Nephron progenitor cell (in vitro differentiated cells): ENCODE results near the gene CTSL.

Source experiments
- DNase-seq: peaks from one replicate; pipeline ENCODE4 v3.0.0; 2021
- H3K27ac Mint-ChIP-seq: 2 replicates; pipeline ENCODE4 v1.8.0; 2021; ENCODE audit warnings: mild to moderate bottlenecking, moderate library complexity, mixed read lengths
- H3K27me3 Mint-ChIP-seq: 2 replicates; pipeline ENCODE4 v1.8.0; 2021; ENCODE audit warnings: mild to moderate bottlenecking, low read depth, mixed read lengths; ENCODE audit not compliant: poor library complexity
- H3K36me3 Mint-ChIP-seq: 2 replicates; pipeline ENCODE4 v1.8.0; 2021; ENCODE audit warnings: low read depth, mixed read lengths
- H3K4me1 Mint-ChIP-seq: 2 replicates; pipeline ENCODE4 v1.8.0; 2021; ENCODE audit warnings: mixed read lengths
- H3K4me3 Mint-ChIP-seq: 2 replicates; pipeline ENCODE4 v1.8.0; 2021; ENCODE audit warnings: mild to moderate bottlenecking, moderate library complexity, mixed read lengths
- H3K9me3 Mint-ChIP-seq: 2 replicates; pipeline ENCODE4 v1.8.0; 2021; ENCODE audit warnings: mild to moderate bottlenecking, moderate library complexity, mixed read lengths
- TF ChIP-seq, protein P1 (sequence below): fragments of 200-600 bp; sonication (generic); IDR thresholded peaks from 2 replicates; pipeline ENCODE4 v1.5.0; 2021; ENCODE audit warnings: antibody characterized with exemption

The CTSL gene

DNA sequence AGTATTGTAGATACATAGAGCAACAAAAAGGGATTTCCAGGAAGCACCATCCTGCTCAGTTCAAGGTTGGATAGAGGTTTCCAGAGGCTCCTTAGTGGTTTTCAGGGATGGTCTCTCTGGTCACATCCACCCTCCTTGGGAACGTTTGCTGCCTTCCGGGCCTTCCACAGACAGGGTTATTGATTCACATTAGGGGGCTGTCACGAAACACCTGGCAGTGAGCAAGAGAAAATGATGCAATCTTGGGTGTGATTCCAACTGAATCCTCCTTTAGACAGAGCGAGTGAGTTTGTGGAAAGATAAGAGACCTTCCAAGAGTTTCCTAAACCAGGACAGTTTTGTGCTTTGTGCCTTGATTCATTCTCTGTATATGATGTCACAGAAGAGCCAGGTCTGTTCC lies 43.8 kb upstream of the CTSL start:
- Mint-ChIP-seq H3K27ac (no peak overlapping the region), H3K4me1 (peaks cover 26% of the 10 kb centered on the region), H3K27me3 (no peaks in the 10 kb centered on the region), H3K4me3 (no peak overlapping the region), H3K9me3 (no peaks in the 10 kb centered on the region), H3K36me3 (peaks cover 17% of the 10 kb centered on the region)
- DNase-seq: no peak
- TF ChIP-seq, protein P1, sequence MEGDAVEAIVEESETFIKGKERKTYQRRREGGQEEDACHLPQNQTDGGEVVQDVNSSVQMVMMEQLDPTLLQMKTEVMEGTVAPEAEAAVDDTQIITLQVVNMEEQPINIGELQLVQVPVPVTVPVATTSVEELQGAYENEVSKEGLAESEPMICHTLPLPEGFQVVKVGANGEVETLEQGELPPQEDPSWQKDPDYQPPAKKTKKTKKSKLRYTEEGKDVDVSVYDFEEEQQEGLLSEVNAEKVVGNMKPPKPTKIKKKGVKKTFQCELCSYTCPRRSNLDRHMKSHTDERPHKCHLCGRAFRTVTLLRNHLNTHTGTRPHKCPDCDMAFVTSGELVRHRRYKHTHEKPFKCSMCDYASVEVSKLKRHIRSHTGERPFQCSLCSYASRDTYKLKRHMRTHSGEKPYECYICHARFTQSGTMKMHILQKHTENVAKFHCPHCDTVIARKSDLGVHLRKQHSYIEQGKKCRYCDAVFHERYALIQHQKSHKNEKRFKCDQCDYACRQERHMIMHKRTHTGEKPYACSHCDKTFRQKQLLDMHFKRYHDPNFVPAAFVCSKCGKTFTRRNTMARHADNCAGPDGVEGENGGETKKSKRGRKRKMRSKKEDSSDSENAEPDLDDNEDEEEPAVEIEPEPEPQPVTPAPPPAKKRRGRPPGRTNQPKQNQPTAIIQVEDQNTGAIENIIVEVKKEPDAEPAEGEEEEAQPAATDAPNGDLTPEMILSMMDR: no peak

DNA sequence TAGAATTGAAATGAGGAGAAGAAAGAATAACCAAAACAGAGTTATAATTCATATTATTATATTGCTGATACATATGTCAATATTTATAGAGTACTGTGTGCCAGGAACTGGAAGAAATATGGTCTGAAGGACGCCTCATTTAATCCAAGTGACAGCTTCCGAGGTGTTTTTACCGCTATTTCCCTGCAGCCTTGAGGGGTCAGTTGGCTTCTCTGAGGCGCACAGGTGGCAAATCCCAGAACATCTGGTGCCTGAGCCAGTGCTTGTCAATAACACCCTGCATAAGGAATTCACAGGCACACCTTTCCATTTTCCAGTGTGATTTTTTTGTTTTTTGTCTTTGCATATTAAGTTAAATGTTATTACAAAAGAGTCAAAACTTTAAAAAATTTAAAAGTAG lies 43.3 kb upstream of the CTSL start:
- H3K4me1 Mint-ChIP-seq: peaks cover 26% of the 10 kb centered on the region
- no peak overlapping the region for H3K27ac Mint-ChIP-seq
- DNase-seq: no peak
- no peaks in the 10 kb centered on the region for H3K9me3 Mint-ChIP-seq
- peaks cover 21% of the 10 kb centered on the region for H3K36me3 Mint-ChIP-seq
- no peak overlapping the region for H3K4me3 Mint-ChIP-seq
- no peaks in the 10 kb centered on the region for H3K27me3 Mint-ChIP-seq
- TF ChIP-seq, protein P1: no peak

DNA sequence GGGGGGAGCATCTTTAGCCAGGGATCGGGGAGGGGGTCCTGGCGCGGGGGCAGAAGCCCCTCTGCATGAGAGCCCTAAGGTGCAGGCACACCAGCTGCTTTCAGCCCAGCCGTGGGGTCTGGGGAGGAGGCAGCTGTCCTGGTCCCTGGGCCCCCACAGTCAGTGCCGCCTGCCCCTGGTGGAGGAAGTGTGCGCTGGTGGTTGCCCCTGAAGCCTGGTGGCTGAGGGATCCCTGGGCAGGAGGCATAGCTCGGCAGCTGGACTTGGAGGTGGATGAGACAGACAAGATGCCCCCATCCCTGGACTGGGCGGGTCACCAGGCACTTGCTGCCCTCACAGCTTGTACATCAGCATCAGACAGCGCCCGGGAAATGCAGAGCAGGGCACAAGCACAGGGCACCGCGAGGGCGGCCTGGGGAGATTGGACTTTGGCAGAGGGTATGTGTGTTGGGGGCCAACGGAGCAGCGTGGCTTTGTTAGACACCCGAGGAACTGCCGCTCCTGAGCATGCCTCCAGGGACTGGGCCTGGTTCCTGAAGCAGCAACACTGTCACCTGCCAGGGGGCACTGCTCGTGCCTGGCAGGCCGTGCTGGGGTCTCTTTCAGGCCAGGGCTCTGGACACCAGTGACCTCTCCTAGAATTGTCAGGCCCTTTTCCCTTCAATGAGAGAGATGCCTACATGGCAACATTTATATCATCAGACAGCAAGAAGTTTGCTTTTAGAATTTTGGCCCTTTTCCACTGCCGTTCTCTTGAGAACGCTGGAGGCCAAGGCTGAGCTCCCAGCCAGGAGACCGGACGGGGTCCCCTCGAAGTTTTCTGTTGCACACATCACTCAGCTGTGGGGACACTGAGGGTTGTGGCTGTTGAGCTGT lies 41.9 kb upstream of the CTSL start:
- H3K36me3 Mint-ChIP-seq: peaks cover 35% of the 10 kb centered on the region
- TF ChIP-seq, protein P1: no peak
- DNase-seq: no peak
- H3K27me3 Mint-ChIP-seq: no peaks in the 10 kb centered on the region
- peaks cover 9% of the 10 kb centered on the region for H3K9me3 Mint-ChIP-seq
- peaks cover 21% of the 10 kb centered on the region for H3K4me1 Mint-ChIP-seq
- no peak overlapping the region for H3K4me3 Mint-ChIP-seq
- no peak overlapping the region for H3K27ac Mint-ChIP-seq

DNA sequence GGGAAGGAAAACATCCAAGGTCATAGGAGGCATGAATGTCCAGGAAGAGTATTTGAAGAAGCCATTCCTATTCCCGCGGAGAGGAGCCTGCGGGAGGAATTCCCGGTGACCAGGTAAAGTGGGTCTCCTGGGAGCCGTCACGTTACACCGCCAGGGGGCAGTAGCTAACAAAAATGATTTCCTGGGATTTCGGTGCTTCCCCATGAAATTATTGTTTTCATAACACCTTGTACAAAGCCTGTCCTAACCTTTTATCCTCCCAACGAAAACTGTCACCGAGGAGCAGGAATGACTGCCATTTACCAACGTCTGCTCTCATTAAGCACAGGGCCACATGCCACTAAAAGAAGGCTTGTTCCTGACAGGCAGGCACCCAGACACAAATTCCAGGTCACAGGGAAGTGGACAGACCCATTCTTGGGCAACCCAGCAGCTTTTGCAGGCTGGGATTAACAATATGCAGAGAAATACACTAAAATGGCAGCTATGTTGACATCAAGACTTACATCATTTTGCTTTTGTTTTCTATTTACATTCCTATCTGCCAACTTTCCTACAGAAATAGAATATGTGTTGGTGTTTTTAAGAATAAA lies 41.2 kb upstream of the CTSL start:
- Mint-ChIP-seq H3K4me1 (peaks cover 20% of the 10 kb centered on the region), H3K36me3 (peaks cover 43% of the 10 kb centered on the region), H3K27me3 (no peaks in the 10 kb centered on the region), H3K4me3 (no peak overlapping the region), H3K27ac (no peak overlapping the region), H3K9me3 (peaks cover 16% of the 10 kb centered on the region)
- peak; percentile 74 for DNase-seq
- TF ChIP-seq, protein P1: peak; percentile 77

DNA sequence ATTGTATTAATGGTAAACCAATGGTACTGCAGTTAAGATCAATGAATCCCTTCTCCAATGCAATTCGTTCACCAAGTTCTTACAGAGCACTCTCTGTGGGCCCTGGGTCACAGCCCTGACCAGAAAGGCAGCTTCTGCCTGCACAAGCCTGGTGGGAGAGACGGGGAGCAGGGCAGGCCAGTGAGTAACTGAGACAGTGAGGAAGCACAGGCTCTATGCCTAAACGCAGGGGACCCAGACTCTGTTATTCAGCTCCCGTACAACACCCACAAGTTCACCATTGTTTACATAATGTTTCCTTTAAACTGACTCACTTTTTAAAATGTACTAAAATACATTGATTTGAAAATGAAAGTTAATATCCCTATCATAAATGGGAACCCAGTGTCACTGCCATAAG lies 40.5 kb upstream of the CTSL start:
- H3K9me3 Mint-ChIP-seq: peaks cover 23% of the 10 kb centered on the region
- no peak for DNase-seq
- H3K36me3 Mint-ChIP-seq: peaks cover 50% of the 10 kb centered on the region
- H3K4me3 Mint-ChIP-seq: no peak overlapping the region
- peaks cover 20% of the 10 kb centered on the region for H3K4me1 Mint-ChIP-seq
- H3K27ac Mint-ChIP-seq: peak overlapping the region; percentile 36
- TF ChIP-seq, protein P1: no peak
- H3K27me3 Mint-ChIP-seq: no peaks in the 10 kb centered on the region
